ENCODE measurements around the gene FOSB. TPM values are rescaled to one million over a fixed set of nuclear protein-coding genes. Genes with fewer than 3 reads are reported as not detected.

Gene FOSB
- total and polyA plus RNA-seq, 2 donors (not counting 3 experiments of a cell fraction or from before 2014, with no cell fraction given), result 2.0 to 10.7 TPM

DNA sequence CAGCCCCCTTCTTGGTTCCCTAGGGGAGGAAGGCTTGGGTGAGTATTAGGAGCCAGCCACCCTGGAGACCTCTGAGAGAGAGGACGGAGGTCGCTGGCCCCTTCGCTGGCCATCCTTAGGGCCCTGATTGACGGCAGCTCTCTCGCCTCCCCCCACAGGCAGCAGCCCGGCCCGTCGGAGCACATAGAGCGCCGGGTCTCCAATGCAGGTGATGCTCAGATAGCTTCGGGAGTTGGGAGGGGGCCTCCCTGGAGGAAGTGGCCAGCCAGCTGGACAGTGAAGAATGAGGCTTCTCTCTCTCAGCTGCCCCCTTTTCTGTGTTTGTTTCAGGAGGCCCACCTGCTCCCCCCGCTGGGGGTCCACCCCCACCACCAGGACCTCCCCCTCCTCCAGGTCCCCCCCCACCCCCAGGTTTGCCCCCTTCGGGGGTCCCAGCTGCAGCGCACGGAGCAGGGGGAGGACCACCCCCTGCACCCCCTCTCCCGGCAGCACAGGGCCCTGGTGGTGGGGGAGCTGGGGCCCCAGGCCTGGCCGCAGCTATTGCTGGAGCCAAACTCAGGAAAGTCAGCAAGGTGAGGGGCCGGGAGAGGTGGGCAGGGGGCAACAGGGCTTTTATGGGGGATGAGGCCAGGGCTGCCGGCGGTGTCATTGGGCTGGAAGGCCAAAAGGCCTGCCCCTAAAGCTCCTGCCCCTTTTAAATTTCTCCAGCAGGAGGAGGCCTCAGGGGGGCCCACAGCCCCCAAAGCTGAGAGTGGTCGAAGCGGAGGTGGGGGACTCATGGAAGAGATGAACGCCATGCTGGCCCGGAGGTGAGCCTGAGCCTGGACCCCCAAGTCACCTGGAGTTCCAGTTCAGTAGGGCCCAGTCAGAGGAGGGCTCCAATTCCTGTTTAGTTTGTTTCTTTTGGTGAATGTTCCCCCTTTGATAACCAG is 54.5 kb downstream of the FOSB start:
- Histone ChIP-seq H3K9ac (replicated peaks; ENCODE audit: extremely low read depth, insufficient read depth, low read length) (no peak overlapping the region), H3K9me1 (replicated peaks; ENCODE audit: control insufficient read depth, extremely low read depth, insufficient read depth, low read length) (no peaks in the 10 kb centered on the region), H2AFZ (ENCODE audit: low read depth, low read length) (no peak overlapping the region), H4K20me1 (replicated peaks; ENCODE audit: control insufficient read depth, extremely low read depth, insufficient read depth, low read length) (no peaks in the 10 kb centered on the region), H3K4me3 (replicated peaks in 1 of 3; ENCODE audit: insufficient read depth in 1 of 3, low read depth in 1 of 3, low read length in 3 of 3) (no peak overlapping the region), H3K36me3 (ENCODE audit: control insufficient read depth in 2 of 2, extremely low read depth in 1 of 2, insufficient read depth in 2 of 2, low read length in 2 of 2) (peaks cover 17 to 38% of the 10 kb centered on the region in 2 experiments), H3K4me2 (ENCODE audit: insufficient read depth, low read length) (no peak overlapping the region), H3K27ac (ENCODE audit: insufficient read depth, low read depth, low read length) (no peak overlapping the region), H3K4me1 (ENCODE audit: control insufficient read depth, extremely low read depth, insufficient read depth, low read length) (no peaks in the 10 kb centered on the region), H3K79me2 (ENCODE audit: control insufficient read depth, insufficient read depth, low read length) (peaks cover 7% of the 10 kb centered on the region), H3K27me3 (ENCODE audit: control insufficient read depth in 2 of 2, insufficient read depth in 2 of 2, low read length in 2 of 2) (no peaks in the 10 kb centered on the region), H3K9me3 (replicated peaks; ENCODE audit: control insufficient read depth, insufficient read depth, low read length) (no peaks in the 10 kb centered on the region)
- POLR2A ChIA-PET, result no interaction called here
- TF ChIP-seq, protein P1, sequence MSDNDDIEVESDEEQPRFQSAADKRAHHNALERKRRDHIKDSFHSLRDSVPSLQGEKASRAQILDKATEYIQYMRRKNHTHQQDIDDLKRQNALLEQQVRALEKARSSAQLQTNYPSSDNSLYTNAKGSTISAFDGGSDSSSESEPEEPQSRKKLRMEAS (IDR thresholded peaks at IDR 0.05; ENCODE audit: insufficient read depth, insufficient read length), result no peak
- TF ChIP-seq FOS (IDR thresholded peaks at IDR 0.05; ENCODE audit: borderline replicate concordance, insufficient read depth, low read length), result no peak
- TF ChIP-seq GATA2 (IDR thresholded peaks at IDR 0.05; ENCODE audit: insufficient read depth, insufficient read length, low read depth, low read length), result no peak
- TF ChIP-seq EZH2 (IDR thresholded peaks at IDR 0.05; ENCODE audit: borderline replicate concordance, low read depth, low read length, severe bottlenecking), result no peak
- no peak for TF ChIP-seq POLR2A (IDR thresholded peaks at IDR 0.05; ENCODE audit: low read depth, low read length)
- no peak for TF ChIP-seq MYC (IDR thresholded peaks at IDR 0.05; ENCODE audit: low read depth, low read length)
- TF ChIP-seq POLR2AphosphoS5 (IDR thresholded peaks at IDR 0.05; ENCODE audit: insufficient read depth, low read depth, low read length), result no peak
- no peak for TF ChIP-seq JUN (IDR thresholded peaks at IDR 0.05; ENCODE audit: borderline replicate concordance, insufficient read depth, insufficient read length, low read depth)
- TF ChIP-seq, protein P2, sequence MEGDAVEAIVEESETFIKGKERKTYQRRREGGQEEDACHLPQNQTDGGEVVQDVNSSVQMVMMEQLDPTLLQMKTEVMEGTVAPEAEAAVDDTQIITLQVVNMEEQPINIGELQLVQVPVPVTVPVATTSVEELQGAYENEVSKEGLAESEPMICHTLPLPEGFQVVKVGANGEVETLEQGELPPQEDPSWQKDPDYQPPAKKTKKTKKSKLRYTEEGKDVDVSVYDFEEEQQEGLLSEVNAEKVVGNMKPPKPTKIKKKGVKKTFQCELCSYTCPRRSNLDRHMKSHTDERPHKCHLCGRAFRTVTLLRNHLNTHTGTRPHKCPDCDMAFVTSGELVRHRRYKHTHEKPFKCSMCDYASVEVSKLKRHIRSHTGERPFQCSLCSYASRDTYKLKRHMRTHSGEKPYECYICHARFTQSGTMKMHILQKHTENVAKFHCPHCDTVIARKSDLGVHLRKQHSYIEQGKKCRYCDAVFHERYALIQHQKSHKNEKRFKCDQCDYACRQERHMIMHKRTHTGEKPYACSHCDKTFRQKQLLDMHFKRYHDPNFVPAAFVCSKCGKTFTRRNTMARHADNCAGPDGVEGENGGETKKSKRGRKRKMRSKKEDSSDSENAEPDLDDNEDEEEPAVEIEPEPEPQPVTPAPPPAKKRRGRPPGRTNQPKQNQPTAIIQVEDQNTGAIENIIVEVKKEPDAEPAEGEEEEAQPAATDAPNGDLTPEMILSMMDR (IDR thresholded peaks at IDR 0.05; ENCODE audit: extremely low read depth in 1 of 2, insufficient read depth in 1 of 2, low read depth in 1 of 2, low read length in 2 of 2), result no peak
- no peak for DNase-seq (ENCODE audit: low read depth, low spot score)
- BruUV-seq (replicated peaks), result no TSS peak
- dilution Hi-C loops (cut with MboI; ENCODE audit: extremely low pct_ligation_motif_present, low sequenced_read_pairs), result no loop called here
- intact Hi-C loops (cut with micrococcal nuclease), result loop anchor here (2.0 kb wide), 2 partner anchors 13 to 171 kb away; partner anchors contain the start of gene QPCTL
- FAIRE-seq, result no peak
- CTCF ChIA-PET, result interaction anchor here (1.0 to 1.5 kb wide), 4 partner anchors 12 to 120 kb away, joined by 3 to 12 read pairs (median 4); no protein-coding TSS in a partner anchor

Measured in endothelial cell of umbilical vein (primary cell).